HG03457 (cell line): ENCODE measurements around the gene NEURL2.

ENCODE experiments used
- ATAC-seq: cut with Tn5 transposase; IDR thresholded peaks from one replicate; pipeline ENCODE4 v1.9.1; 2021; ENCODE audit warnings: moderate number of reproducible peaks; ENCODE audit not compliant: unreplicated experiment

Gene NEURL2

DNA sequence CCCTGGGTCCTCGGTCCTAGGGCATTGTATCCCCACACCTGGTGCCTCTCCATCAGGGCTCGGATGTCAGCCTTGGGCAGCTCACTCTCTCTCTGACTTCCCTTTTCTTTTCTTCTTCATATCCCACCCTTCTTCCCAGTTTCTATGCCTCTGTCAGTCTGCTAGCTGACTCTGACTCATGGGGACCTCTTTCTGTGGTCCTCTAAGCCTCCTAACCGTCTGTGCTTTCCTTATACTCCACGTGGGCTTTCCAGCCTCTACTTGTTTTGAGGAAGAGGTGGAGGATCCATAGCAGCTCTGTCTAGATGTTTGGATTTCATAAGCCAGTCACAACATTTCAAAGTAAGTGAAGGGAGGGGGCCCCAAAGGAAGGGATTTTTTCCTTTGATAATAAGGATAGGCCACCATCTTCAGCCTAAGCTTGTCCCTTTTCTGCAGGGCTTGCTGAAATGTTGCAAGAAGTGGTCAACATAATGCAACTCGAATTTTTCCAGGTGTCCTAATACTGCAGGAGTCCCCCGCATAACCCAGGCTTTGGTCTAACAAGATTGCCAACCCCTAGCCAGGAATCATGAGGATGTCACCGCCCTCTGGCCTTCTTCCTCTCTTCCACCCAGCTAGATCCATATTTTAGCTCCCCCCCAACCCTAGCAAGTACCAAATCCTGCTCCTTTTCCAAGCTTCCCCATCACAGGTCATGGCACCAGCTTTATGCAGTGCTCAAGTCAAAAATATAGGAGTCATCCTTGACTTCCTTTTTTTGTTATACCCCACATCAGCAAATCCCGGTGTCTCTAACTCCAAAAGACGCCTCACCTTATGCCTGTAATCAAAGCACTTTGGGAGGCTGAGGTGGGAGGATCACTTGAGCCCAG is 29.7 kb upstream of the NEURL2 start:
- ATAC-seq, result no peak

GRCh38 chr20:45919542-45920399 is 28.8 kb upstream of the NEURL2 start:
- ATAC-seq, result no peak

DNA sequence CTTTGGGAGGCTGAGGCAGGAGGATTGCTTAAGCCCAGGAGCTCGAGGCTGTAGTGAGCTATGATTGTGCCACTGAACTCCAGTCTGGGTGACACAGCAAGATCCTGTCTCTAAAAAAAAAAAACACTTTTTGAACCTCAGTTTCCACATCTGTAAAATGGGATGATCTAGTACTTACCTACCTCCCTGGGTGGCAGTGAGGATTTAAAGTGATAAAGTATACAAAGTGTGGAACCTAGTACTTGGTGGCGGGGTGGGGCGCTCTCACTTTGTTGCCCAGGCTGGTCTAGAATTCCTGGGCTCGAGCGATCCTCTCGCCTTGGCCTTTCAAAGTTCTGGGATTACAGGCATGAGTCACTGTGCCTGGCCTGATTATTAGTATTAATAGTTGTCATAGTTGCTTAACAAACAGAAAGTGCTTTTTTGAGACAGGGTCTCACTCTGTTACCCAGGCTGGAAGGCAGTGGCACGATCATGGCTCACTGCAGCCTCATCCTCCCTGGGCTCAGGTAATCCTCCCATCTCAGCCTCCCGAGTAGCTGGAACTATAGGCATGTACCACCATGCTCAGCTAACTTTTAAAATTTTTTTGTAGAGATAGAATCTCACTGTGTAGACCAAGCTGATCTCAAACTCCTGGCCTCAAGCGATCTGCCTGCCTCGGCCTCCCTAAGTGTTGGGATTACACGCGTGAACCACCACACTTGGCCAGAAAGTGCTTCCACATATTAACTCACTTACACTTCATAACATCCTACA is 27.9 kb upstream of the NEURL2 start:
- ATAC-seq, result no peak

- no peak for ATAC-seq
Observed at GRCh38 chr20:45918182-45918737, 27.3 kb upstream of the NEURL2 start.

DNA sequence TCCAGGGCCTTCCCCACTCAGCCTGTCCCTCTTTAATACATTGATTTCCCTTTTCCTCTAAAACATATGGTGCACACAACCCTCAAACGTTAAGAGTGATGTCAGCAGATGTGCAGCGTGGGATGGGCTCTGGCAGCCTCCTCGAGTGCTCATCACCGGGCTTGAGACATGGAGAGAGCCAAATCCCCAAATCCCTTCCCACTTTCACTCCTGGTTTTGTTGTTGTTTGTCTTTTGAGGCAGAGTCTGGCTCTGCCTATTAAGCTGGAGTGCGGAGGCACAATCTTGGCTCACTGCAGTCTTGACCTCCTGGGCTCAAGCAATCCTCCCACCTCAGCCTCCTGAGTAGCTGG is 26.8 kb upstream of the NEURL2 start:
- ATAC-seq, result no peak

GRCh38 chr20:45913116-45913515 is 22.1 kb upstream of the NEURL2 start:
- ATAC-seq, result no peak

GRCh38 chr20:45912344-45912682 is 21.3 kb upstream of the NEURL2 start:
- no peak for ATAC-seq

GRCh38 chr20:45911486-45912343 is 20.7 kb upstream of the NEURL2 start, which contains the start of gene PLTP:
TSS of gene PLTP (minus strand) at chr20:45912155. CDS start at chr20:45911452, 703 bp downstream.
- ATAC-seq, result no peak

- peak; percentile 72 for ATAC-seq
Observed at GRCh38 chr20:45910670-45911485, 19.9 kb upstream of the NEURL2 start.

GRCh38 chr20:45909817-45910669 is 19.0 kb upstream of the NEURL2 start:
- ATAC-seq, result no peak

DNA sequence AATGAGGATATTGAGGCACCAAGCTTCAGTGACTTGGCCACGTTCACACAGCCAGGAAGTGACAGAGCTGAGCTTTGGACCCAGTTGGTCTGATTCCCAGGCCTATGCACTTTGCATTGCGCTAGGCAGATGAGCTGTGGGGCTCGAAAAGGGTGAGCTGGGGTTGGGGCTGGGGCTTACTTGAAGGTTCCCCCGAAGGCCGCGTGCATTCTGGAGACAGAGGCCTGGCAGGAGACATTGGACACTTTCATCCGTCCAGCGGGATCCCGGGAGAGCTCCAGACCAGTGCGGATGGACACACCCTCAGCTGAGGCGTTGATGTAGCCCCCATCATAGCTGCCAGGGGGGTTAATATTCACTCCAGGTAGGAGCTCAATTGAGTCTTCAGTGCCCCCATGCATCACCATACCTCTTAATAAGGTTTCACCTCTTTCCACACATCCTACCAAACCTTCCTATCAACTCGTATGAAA is 18.4 kb upstream of the NEURL2 start:
- ATAC-seq, result no peak

DNA sequence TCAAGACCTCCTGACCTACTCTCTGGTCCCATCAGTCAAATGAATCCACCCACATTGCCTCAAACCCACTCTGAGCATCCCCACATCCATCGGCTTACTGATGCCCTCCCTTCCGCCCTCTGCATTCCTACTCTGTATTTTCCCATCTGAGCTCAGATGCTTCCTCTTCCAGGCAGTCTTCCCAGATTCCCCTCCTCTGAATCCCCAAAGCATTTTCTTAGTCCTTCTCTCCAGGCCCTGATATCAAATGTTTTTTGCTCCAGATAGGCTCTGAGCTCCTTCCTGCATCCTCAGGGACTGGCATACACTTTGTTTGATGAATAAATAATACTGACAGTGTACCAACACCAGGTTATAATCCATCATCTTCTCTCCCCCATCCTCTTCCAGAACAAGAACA is 17.1 kb upstream of the NEURL2 start:
- ATAC-seq, result no peak

DNA sequence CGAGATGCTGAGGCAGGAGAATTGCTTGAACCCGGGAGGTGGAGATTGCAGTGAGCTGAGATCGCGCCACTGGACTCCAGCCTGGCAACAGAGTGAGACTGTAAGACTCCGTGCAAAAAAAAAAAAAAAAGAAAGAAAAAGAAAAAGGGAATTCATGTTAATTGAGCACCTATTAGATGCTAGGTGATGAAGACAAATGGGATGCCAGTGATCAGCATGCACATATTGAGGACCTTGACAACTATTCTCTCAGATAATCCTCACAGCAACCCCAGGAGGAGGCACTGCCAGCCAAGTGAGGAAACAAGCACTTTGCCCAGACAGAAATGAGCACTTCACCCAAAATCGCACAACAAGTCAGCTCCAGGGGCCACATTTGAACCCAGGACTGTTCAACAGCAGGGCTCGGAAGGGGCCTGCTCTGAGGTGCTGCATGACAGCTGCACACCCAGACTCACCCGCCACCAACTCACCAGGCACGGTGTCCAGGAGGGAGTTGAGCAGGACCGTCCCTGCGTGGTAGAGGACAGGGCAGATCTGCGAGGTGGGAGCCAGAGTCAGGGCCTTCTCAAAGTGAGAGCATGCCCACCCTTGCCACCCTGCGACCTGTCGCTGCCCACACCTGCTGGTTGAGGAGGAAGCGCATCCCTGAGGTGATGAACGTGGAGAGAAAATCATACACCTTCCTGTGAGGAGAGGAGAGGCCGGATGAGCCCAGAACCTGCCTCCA is 16.4 kb upstream of the NEURL2 start:
- no peak for ATAC-seq

DNA sequence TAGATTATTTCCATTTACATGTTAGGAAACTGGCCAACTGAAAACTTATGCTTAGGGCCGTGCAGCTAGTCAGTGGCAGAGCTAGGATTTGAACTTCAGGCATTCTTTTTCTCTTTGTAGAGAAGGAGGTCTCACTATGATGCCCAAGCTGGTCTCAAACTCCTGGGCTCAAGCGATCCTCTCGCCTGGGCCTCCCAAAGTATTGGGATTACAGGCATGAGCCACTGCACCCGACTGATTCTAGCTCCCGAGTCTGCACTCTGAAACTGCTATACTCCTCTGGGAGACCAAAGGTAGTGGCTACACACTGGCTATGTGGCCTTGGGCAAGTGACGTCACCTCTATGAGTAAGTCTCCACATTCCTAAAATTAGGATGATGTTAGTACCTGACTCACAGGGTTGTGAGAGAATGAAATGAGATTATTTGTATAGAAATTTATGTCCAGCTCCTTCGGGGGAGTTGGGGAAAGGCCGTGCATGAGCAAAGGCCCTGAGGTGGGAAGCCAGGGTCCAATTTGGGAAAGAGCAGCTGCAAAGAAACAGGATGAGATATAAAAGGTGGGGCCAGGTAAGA is 14.6 kb upstream of the NEURL2 start:
- no peak for ATAC-seq

DNA sequence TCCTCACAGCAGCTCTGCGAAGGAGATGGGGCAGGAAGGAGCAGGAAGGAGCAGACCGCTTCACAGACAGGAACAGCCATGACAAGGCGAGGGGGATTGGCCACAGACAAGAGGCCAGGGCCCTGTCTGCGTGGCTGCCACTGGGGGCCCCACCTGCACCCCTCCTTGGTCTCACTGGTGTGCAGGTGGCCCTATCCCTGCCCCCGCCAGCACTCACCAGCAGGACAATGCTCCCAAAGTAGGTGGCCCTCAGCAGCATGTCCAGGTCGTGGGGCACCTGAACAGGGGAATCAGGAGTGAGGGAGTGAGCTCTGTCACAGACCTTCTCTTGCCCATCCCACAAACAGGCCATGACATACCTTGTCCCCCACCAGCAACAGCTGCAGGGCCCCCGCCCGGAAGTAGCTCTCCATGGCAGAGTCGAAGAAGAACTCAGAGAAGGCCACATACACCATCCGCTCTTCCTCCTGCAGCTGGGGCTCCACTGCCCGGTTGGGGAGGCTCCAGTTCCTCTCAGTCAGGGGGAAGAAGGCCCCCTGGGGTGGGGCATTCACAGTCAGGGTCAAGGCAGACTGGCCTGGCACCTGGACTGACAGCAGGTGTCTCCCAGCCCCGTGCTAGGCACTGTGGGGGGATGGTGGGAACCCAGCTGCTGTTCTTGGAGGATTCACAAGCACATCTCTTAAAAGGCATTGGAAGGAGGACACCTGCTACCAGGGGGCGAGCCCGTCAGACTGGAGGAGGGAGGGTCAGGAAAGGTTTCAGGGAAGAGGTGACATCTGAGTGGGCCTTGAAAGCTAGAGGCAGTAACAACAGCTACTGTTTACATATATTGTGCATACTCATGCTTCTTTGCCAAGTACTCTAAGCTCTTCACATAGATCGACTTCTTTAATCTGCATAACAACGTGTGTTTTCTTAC is 13.8 kb upstream of the NEURL2 start:
- no peak for ATAC-seq

- no peak for ATAC-seq
Observed at GRCh38 chr20:45902199-45902701, 11.2 kb upstream of the NEURL2 start.
